B cell (primary cell): ENCODE data around the gene MANBA. TPM values are rescaled to one million over a fixed set of nuclear protein-coding genes. Genes with fewer than 3 reads are reported as not detected.

Experiments used
- ATAC-seq: fragments of 200-7000 bp; cut with Tn5 transposase; one replicate; pipeline ENCODE4 v1.10.0; 2021; ENCODE audit warnings: low read depth, mild to moderate bottlenecking, moderate number of reproducible peaks, moderate library complexity
- CTCF ChIA-PET: fragments of 350-600 bp; sonication (Branson Sonifier 250); formaldehyde crosslinking; loops from one replicate; lab custom pipeline; 2021; ENCODE audit warnings: antibody characterized with exemption, inconsistent platforms; lab: Charles Lee
- POLR2A ChIA-PET: fragments of 350-600 bp; sonication (Branson Sonifier 250); formaldehyde crosslinking; loops from one replicate; lab custom pipeline; 2021; ENCODE audit warnings: antibody characterized with exemption; lab: Charles Lee
- DNase-seq: peaks from one replicate; pipeline ENCODE4 v3.0.0; 2013
- H2AFZ ChIP-seq: 2 replicates; pipeline ENCODE4 v1.6.1; 2012; ENCODE audit warnings: mild to moderate bottlenecking, low read depth, low read length; ENCODE audit not compliant: insufficient read depth, poor library complexity, severe bottlenecking
- H3K27ac ChIP-seq, 2 donors: 1 replicate in 1 of 2; 2 replicates in 1 of 2; pipeline ENCODE4 v1.5.1; 2012 to 2013; ENCODE audit warnings: low read length in 2 of 2, mild to moderate bottlenecking in 2 of 2, moderate library complexity in 1 of 2
- H3K27me3 ChIP-seq, 4 experiments: fragments of 200-600 bp in 1 of 4; sonication (generic) in 1 of 4; replicated peaks in 1 of 4; 1 replicate in 2 of 4; 2 replicates in 2 of 4; pipeline versions ENCODE4 v1.6.1 to v1.7.0; 2013 to 2016; ENCODE audit warnings: low read length in 3 of 4, mild to moderate bottlenecking in 2 of 4, mixed read lengths in 1 of 4, moderate library complexity in 1 of 4; ENCODE audit not compliant: insufficient read depth in 4 of 4, control insufficient read depth in 3 of 4; ENCODE audit errors: control extremely low read depth in 1 of 4
- H3K36me3 ChIP-seq, 2 experiments: replicated peaks in 1 of 2; 1 replicate in 1 of 2; 2 replicates in 1 of 2; pipeline versions ENCODE4 v1.6.1 to v1.7.1; 2013; ENCODE audit warnings: low read length in 1 of 2; ENCODE audit not compliant: insufficient read depth in 2 of 2, control insufficient read depth in 1 of 2; ENCODE audit errors: control extremely low read depth in 1 of 2, extremely low read depth in 1 of 2
- H3K4me1 ChIP-seq, 2 donors: fragments of 200-600 bp in 1 of 2; sonication (generic) in 1 of 2; 1 replicate in 1 of 2; 2 replicates in 1 of 2; pipeline versions ENCODE4 v1.5.1 to v1.6.1; 2013 to 2017; ENCODE audit warnings: low read length in 2 of 2; ENCODE audit not compliant: control insufficient read depth in 2 of 2, insufficient read depth in 2 of 2
- H3K4me2 ChIP-seq: replicated peaks from 2 replicates; pipeline ENCODE3; 2012; ENCODE audit warnings: mild to moderate bottlenecking, low read depth, low read length; ENCODE audit not compliant: poor library complexity, severe bottlenecking
- H3K4me3 ChIP-seq, 5 experiments: fragments of 200-600 bp in 1 of 5; sonication (generic) in 1 of 5; 1 replicate in 3 of 5; 2 replicates in 2 of 5; pipeline versions ENCODE4 v1.5.1 to v1.7.0; 2011 to 2016; ENCODE audit warnings: low read length in 4 of 5, mild to moderate bottlenecking in 4 of 5, low read depth in 2 of 5, control low read depth in 1 of 5, moderate library complexity in 1 of 5; ENCODE audit not compliant: insufficient read depth in 1 of 5; ENCODE audit errors: control extremely low read depth in 1 of 5, extremely low read depth in 1 of 5
- H3K79me2 ChIP-seq: fragments of 200-600 bp; sonication (generic); one replicate; pipeline ENCODE4 v1.6.0; 2016; ENCODE audit warnings: low read length; ENCODE audit not compliant: control insufficient read depth, insufficient read depth
- H3K9ac ChIP-seq: fragments of 200-600 bp; sonication (generic); 2 replicates; pipeline ENCODE4 v1.6.1; 2017; ENCODE audit warnings: mild to moderate bottlenecking, low read length, moderate library complexity
- H3K9me3 ChIP-seq, 3 donors: one replicate each; pipeline versions ENCODE4 v1.6.1 to v1.7.1; 2013; ENCODE audit warnings: low read length in 2 of 3; ENCODE audit not compliant: control insufficient read depth in 2 of 3, insufficient read depth in 1 of 3; ENCODE audit errors: control extremely low read depth in 1 of 3
- H4K20me1 ChIP-seq: 2 replicates; pipeline ENCODE4 v1.6.0; 2012; ENCODE audit warnings: mild to moderate bottlenecking, low read length; ENCODE audit not compliant: insufficient read depth, control insufficient read depth, poor library complexity, severe bottlenecking
- H3K27ac Mint-ChIP-seq: one replicate; pipeline ENCODE4 v1.8.0; 2021; ENCODE audit warnings: mixed read lengths
- H3K27me3 Mint-ChIP-seq: one replicate; pipeline ENCODE4 v1.8.0; 2021; ENCODE audit warnings: mixed read lengths
- H3K4me1 Mint-ChIP-seq: one replicate; pipeline ENCODE4 v1.8.0; 2021; ENCODE audit warnings: mixed read lengths
- H3K4me3 Mint-ChIP-seq: one replicate; pipeline ENCODE4 v1.8.0; 2021; ENCODE audit warnings: mixed read lengths
- H3K9me3 Mint-ChIP-seq: one replicate; pipeline ENCODE4 v1.8.0; 2022; ENCODE audit warnings: mixed read lengths; ENCODE audit not compliant: insufficient read depth
- CTCF ChIP-seq: fragments of 200-600 bp; IDR thresholded peaks from one replicate; pipeline ENCODE4 v1.8.0; 2022; ENCODE audit warnings: antibody characterized with exemption, mild to moderate bottlenecking
- EZH2 ChIP-seq: IDR thresholded peaks from 2 replicates; pipeline ENCODE4 v1.6.1; 2012; ENCODE audit warnings: borderline replicate concordance, low read depth, mild to moderate bottlenecking, moderate library complexity, low read length; ENCODE audit not compliant: insufficient read depth, poor library complexity, severe bottlenecking
- WGBS: methylation state at CpG from one replicate; pipeline ENCODE4 v1.1.5; 2013; ENCODE audit warnings: missing lambda C conversion rate; ENCODE audit not compliant: insufficient coverage; 5-methylcytosine and 5-hydroxymethylcytosine counted together
- intact Hi-C: fragments of 100-400 bp; cut with micrococcal nuclease; formaldehyde crosslinking; loops from one replicate; pipeline ENCODE4 v1.10.0; 2022
- polyA plus RNA-seq: library from polyadenylated mRNA; depleted of rRNA; stranded (reverse); fragments of >200 nt; gene quantifications from 2 replicates; pipeline ENCODE4 v1.2.3, GENCODE V29; 2012
- total RNA-seq, 2 donors: library from RNA; stranded (reverse); fragments of 120-200 nt in 1 of 2; gene quantifications; 1 replicate in 1 of 2; 2 replicates in 1 of 2; pipeline versions ENCODE4 v1.2.3 to v1.2.4, GENCODE V29; 2013 to 2022

The MANBA gene
- total and polyA plus RNA-seq, 2 donors (not counting 1 experiment from before 2014, with no cell fraction given) = 91.6 to 119 TPM

DNA sequence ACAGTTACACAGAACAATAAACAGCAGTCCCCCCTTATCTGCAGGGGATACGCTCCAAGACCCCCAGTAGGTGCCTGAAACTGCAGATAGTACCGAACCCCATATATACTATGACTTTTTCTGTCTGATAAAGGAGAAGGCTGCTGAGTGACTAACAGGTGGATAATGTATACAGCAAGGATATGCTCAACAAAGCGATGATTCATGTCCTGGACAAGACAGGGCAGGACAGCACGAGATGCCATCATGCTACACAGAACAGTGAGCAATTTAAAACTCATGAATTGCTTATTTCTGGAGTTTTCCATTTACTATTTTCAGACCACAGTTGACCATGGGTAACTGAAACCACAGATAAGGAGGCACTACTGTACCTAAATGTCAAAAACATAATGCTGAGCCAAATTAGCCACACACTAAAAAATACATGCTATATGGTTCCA is 76.1 kb downstream of the MANBA start:
- H3K4me3 Mint-ChIP-seq = no peak overlapping the region
- H3K9me3 ChIP-seq = no peaks in the 10 kb centered on the region
- no peak for TF ChIP-seq EZH2
- no peak for TF ChIP-seq CTCF
- peaks cover 5 to 37% of the 10 kb centered on the region in 2 experiments for H3K36me3 ChIP-seq
- no peaks in the 10 kb centered on the region for H3K79me2 ChIP-seq
- H3K27me3 Mint-ChIP-seq = no peaks in the 10 kb centered on the region
- no peak overlapping the region for H3K27ac ChIP-seq
- H3K27me3 ChIP-seq = no peaks in the 10 kb centered on the region
- no peak overlapping the region for H3K4me2 ChIP-seq
- H3K4me1 Mint-ChIP-seq = no peaks in the 10 kb centered on the region
- POLR2A ChIA-PET = no interaction called here
- no peak overlapping the region for H3K4me3 ChIP-seq
- no peak overlapping the region for H3K9ac ChIP-seq
- H3K9me3 Mint-ChIP-seq = no peaks in the 10 kb centered on the region
- peaks cover 17 to 18% of the 10 kb centered on the region in 2 donors for H3K4me1 ChIP-seq
- H4K20me1 ChIP-seq = no peaks in the 10 kb centered on the region
- no peak for ATAC-seq
- intact Hi-C loops = no loop called here
- no peak overlapping the region for H3K27ac Mint-ChIP-seq
- DNase-seq = no peak
- CTCF ChIA-PET = no interaction called here
- no peak overlapping the region for H2AFZ ChIP-seq
- WGBS = 75% methylated on average over 2 of the region's 4 CpGs

GRCh38 chr4:102683881-102684609 is 76.7 kb downstream of the MANBA start:
- Histone ChIP-seq H3K27ac (no peak overlapping the region), H3K4me3 (no peak overlapping the region), H2AFZ (no peak overlapping the region), H3K4me2 (no peak overlapping the region), H3K27me3 (no peaks in the 10 kb centered on the region), H3K36me3 (peaks cover 5 to 37% of the 10 kb centered on the region in 2 experiments), H4K20me1 (no peaks in the 10 kb centered on the region), H3K4me1 (peaks cover 17 to 18% of the 10 kb centered on the region in 2 donors), H3K79me2 (no peaks in the 10 kb centered on the region), H3K9me3 (no peaks in the 10 kb centered on the region), H3K9ac (no peak overlapping the region)
- H3K9me3 Mint-ChIP-seq = no peaks in the 10 kb centered on the region
- DNase-seq = no peak
- TF ChIP-seq EZH2 = no peak
- TF ChIP-seq CTCF = no peak
- intact Hi-C loops = no loop called here
- ChIA-PET POLR2A (no interaction called here), CTCF (no interaction called here)
- H3K4me1 Mint-ChIP-seq = no peaks in the 10 kb centered on the region
- no peak for ATAC-seq
- H3K4me3 Mint-ChIP-seq = no peak overlapping the region
- no peaks in the 10 kb centered on the region for H3K27me3 Mint-ChIP-seq
- whole genome bisulfite sequencing = 100% methylated on average over 3 of the region's 5 CpGs
- H3K27ac Mint-ChIP-seq = no peak overlapping the region
